ENCODE results near the gene GAS7. TPM values are rescaled to one million over a fixed set of nuclear protein-coding genes. Genes with fewer than 3 reads are reported as not detected.

Gene GAS7
- total and polyA plus RNA-seq, 2 of the 13 experiments (the other 11 are each of a cell fraction or from before 2014, with no cell fraction given) = 1.0 to 5.2 TPM

- TF ChIP-seq ZNF503 (CRISPR knock-in tag; IDR thresholded peaks at IDR 0.05) = no peak
- TF ChIP-seq, protein P1, sequence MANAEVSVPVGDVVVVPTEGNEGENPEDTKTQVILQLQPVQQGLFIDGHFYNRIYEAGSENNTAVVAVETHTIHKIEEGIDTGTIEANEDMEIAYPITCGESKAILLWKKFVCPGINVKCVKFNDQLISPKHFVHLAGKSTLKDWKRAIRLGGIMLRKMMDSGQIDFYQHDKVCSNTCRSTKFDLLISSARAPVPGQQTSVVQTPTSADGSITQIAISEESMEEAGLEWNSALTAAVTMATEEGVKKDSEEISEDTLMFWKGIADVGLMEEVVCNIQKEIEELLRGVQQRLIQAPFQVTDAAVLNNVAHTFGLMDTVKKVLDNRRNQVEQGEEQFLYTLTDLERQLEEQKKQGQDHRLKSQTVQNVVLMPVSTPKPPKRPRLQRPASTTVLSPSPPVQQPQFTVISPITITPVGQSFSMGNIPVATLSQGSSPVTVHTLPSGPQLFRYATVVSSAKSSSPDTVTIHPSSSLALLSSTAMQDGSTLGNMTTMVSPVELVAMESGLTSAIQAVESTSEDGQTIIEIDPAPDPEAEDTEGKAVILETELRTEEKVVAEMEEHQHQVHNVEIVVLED (CRISPR knock-in tag; IDR thresholded peaks at IDR 0.05; ENCODE audit: borderline replicate concordance) = no peak
- no peak for TF ChIP-seq ZNF790 (CRISPR knock-in tag; IDR thresholded peaks at IDR 0.05; ENCODE audit: borderline replicate concordance)
- no peak for TF ChIP-seq ZNF816 (CRISPR knock-in tag; IDR thresholded peaks at IDR 0.05; ENCODE audit: borderline replicate concordance)
These were observed 62.7 kb downstream of the GAS7 start (continued) for GRCh38 chr17:10135539-10136257.

GRCh38 chr17:10130677-10131076, 67.7 kb downstream of the GAS7 start:
- ATAC-seq = no peak
- DNase-seq (ENCODE audit: low spot score) = no peak
- H4K20me1 ChIP-seq (ENCODE audit: insufficient read depth, low read length) = no peaks in the 10 kb centered on the region
- no peaks in the 10 kb centered on the region for H3K4me1 ChIP-seq (ENCODE audit: insufficient read depth, low read length)
- no peak overlapping the region for H3K27ac ChIP-seq (ENCODE audit: extremely low read length, insufficient read depth, low read length)
- intact Hi-C loops (cut with micrococcal nuclease; ENCODE audit: unreplicated experiment) (no loop called here), in situ Hi-C loops (cut with HindIII; ENCODE audit: extremely low pct_ligation_motif_present, low pct_unique_long_range_greater_than_20kb) (no loop called here)
- no peaks in the 10 kb centered on the region for H3K9me3 ChIP-seq (ENCODE audit: low read length)
- H3K79me2 ChIP-seq (ENCODE audit: insufficient read depth, low read length) = no peaks in the 10 kb centered on the region
- H3K9ac ChIP-seq (ENCODE audit: insufficient read depth, low read depth, low read length) = no peak overlapping the region
- H3K4me3 ChIP-seq (replicated peaks in 1 of 3; ENCODE audit: insufficient read depth in 1 of 3, low read depth in 2 of 3, low read length in 3 of 3) = no peak overlapping the region
- POLR2A ChIA-PET = no interaction called here
- H3K27me3 ChIP-seq (ENCODE audit: control insufficient read depth in 1 of 2, insufficient read depth in 2 of 2, low read length in 2 of 2) = peaks cover 0 to 7% of the 10 kb centered on the region in 2 experiments; a peak in 3 of 5 replicates
- WGBS (ENCODE audit: low lambda C conversion rate) = 41% methylated on average over 5 of the region's 5 CpGs
- no peaks in the 10 kb centered on the region for H3K36me3 ChIP-seq (replicated peaks in 1 of 2; ENCODE audit: control insufficient read depth in 1 of 2, insufficient read depth in 2 of 2, low read length in 2 of 2)
- no TSS peak for BruUV-seq (replicated peaks)
- FAIRE-seq = no peak
- H3K4me2 ChIP-seq (ENCODE audit: low read depth, low read length) = no peak overlapping the region
- no peak overlapping the region for H2AFZ ChIP-seq (ENCODE audit: low read length)
- TF ChIP-seq CEBPB (IDR thresholded peaks at IDR 0.05; ENCODE audit: borderline replicate concordance, low read depth, low read length) (peak; percentile 42; the same call in 1 of the 2 replicates), DBP (CRISPR knock-in tag; IDR thresholded peaks at IDR 0.05; ENCODE audit: not compliant biosample characterization) (no peak)
- TF ChIP-seq, protein P2, sequence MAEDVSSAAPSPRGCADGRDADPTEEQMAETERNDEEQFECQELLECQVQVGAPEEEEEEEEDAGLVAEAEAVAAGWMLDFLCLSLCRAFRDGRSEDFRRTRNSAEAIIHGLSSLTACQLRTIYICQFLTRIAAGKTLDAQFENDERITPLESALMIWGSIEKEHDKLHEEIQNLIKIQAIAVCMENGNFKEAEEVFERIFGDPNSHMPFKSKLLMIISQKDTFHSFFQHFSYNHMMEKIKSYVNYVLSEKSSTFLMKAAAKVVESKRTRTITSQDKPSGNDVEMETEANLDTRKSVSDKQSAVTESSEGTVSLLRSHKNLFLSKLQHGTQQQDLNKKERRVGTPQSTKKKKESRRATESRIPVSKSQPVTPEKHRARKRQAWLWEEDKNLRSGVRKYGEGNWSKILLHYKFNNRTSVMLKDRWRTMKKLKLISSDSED (CRISPR knock-in tag; IDR thresholded peaks at IDR 0.05) = no peak
- CTCF ChIA-PET (ENCODE audit: low intra/inter-chr PET ratio, low total read pairs) = no interaction called here
